Activated naive CD4-positive, alpha-beta T cell treated with Interleukin-2 at 50 U/mL for 16 hours (primary cell): ENCODE results near the gene GSK3B.
"Not testable (repeated sequence)": the region's sequence is repeated elsewhere in the genome, so short reads cannot be mapped to it uniquely, and the experiment has no call there.

Experiments used
- DNase-seq: peaks from one replicate; pipeline ENCODE4 v3.0.0-alpha.2; 2020

GSK3B gene

DNA sequence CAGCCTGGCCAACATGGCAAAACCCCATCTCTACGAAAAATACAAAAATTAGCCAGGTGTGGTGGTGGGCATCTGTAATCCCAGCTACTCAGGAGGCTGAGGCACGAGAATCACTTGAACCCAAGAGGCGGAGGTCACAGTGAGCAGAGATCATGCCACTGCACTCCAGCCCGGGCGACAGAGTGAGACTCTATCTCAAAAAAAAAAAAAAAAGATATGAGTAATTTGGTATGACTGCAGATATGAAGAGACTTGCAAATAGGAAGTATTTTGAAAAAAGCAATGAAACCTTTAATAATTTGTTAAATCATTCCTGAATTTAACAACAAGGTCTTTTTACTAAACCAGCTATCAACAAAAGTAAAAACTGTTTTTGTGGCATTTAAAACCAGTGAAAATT, 42.7 kb downstream of the GSK3B start:
- DNase-seq: not testable (repeated sequence)

DNA sequence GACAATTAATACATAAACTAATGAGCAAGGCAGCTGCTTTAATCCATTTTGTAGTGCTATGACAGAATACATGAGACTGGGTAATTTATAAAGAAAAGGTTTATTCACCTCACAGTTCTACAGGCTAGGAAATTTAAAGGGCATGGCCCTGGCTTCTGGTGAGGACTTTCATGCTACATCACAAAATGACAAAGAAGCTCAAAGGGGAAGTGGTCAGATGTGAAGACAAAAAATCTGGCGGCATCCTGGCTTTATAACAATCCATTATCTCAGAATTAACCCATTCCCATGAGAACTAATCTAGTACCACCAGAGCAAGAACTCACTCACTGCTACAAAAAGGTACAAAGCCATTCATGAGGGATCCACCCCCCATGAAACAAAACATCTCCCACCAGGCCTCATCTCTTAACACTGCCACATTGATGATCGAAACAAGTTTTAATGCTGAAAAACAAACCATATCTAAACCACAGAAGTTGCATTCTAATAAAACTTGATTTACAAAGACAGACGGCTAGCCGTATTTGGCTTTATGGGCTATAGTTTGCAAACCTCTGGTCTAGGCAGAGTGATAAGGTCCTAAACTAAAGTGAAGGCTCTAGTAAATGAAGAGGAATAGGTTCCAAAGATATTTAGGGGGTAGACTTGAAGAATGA, 44.2 kb downstream of the GSK3B start:
- DNase-seq: no peak

DNA sequence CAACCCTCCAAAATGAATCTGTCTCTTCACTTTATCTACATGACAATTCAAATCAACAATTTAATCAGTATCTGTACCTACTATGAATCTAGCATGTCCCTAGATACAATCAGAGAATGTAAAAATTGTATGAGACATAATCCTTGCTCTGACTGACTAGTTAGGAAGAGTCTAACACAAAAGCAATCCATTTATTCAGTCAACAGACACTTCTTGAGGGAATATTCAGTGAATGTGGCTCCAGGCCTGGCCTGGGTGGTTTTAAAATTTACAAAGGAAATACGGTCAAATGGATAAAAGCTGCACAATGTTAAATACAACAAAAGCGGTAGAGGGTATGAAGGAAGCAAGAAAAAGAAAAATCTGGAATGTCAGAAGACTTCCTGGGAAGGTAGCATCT, 45.2 kb downstream of the GSK3B start:
- DNase-seq: no peak

- DNase-seq: no peak
These were observed 45.7 kb downstream of the GSK3B start for GRCh38 chr3:120048355-120049041.

GRCh38 chr3:120047686-120048085, 46.6 kb downstream of the GSK3B start:
- no peak for DNase-seq

- DNase-seq: no peak
These were observed 53.4 kb downstream of the GSK3B start for GRCh38 chr3:120040813-120041377.

GRCh38 chr3:120039642-120040610, 54.3 kb downstream of the GSK3B start:
- DNase-seq: no peak

DNA sequence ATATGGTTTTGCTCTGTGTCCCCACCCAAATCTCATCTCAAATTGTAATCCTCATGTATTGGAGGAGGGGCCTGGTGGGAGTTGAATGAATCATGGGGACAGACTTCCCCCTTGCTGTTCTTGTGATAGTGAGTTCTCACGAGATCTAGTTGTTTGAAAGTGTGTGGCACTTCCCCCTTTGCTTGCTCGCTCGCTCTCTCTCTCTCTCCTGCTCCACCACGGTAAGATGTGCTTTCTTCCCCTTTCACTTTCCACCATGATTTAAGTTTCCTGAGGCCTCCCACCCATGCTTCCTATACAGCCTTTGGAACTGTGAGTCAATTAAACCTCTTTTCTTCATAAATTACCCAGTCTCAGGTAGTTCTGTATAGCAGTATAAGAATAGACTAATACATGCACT, 60.7 kb downstream of the GSK3B start:
- DNase-seq: no peak

GRCh38 chr3:120031561-120031960, 62.7 kb downstream of the GSK3B start:
- DNase-seq: no peak

GRCh38 chr3:120029749-120030148, 64.5 kb downstream of the GSK3B start:
- no peak for DNase-seq

DNA sequence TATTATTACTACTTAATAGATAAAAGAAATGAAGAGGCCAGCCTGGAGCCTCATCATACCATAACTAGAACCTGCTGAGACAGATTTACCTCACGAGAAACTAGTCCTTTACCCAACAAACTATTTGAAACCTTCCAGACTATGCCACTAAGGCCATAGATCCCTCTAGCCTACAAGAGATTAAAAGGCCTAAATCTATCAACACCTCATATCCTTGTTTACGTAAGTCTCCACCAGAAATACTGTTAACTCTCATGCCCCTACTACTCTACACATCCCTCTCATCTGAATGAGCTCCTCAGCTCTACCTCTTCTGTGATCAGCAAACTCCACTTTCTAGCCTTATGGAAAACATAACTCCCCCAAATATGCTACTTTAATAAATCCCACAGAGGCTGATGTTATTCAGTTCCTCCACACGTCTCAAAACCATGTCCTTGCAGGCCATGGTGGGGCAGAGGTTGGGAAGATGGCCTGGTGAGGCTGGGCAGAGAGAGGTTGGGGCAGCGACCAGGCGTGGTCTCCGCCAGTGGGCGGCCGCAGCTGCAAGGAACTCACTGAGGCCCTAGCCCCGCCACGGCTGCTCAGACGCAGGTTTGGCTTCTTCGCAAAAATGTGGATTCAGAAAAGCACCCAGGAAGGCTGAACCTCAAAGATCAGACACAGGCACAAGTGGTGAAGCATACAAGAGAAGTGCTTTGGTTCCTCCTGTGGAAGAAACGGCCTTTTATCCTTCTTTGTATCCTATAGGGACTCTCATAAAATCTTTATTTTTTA, 65.8 kb downstream of the GSK3B start:
- DNase-seq: no peak

DNA sequence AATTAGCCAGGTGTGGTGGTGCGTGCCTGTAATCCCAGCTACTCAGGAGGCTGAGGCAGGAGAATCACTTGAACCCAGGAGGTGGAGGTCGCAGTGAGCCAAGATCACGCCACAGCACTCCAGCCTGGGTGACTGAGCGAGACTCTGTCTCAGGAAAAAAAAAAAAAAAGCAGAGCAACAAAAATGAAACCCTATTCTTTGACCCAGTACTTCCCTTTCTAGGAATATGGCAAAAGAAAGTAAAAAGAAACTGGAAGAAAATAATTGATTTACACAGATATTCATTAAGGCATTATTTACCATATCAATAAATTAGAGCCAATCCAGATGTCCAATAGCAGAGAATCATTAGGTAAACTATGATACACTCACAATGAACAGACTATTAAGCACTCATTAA, 67.0 kb downstream of the GSK3B start:
- no peak for DNase-seq

- no peak for DNase-seq
These were observed 68.7 kb downstream of the GSK3B start for GRCh38 chr3:120025520-120025919.

GRCh38 chr3:120024103-120024502, 70.1 kb downstream of the GSK3B start:
- no peak for DNase-seq

GRCh38 chr3:120022729-120023128, 71.5 kb downstream of the GSK3B start:
- DNase-seq: no peak

DNA sequence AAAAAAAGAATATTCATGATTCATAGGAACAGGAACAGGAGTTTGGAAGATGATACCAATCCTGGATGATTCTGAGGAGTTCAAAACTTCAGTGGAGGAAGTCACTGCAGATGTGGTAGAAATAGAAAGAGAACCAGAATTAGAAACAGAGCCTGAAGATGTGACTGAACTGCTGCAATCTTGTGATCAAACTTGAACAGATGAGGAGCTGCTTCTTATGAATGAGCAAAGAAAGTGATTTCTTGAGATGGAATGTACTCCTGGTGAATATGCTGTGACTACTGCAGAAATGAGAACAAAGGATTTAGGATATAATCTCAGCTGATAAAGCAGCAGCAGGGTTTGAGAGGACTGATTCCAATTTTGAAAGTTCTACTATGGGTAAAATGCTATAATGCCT, 72.7 kb downstream of the GSK3B start:
- DNase-seq: no peak

DNA sequence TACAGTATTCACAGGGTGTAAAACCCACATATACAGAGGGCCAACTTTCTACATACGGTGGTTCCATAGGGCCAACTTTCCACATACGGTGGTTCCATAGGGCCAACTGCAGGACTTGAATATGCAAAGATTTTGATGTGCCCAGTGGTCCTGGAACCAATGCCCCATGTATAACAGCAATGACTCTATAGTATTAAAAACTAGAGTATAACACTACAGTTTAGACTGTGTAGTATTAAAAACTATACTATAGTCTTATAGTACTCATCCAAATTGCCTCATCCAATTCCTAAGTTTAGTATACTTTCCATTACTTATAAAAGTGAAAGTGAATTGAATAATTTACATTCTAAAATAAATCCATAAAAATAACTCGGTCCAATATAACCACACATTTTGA, 75.9 kb downstream of the GSK3B start:
- no peak for DNase-seq

GRCh38 chr3:120017692-120018091, 76.6 kb downstream of the GSK3B start:
- no peak for DNase-seq

GRCh38 chr3:120013481-120013880, 80.8 kb downstream of the GSK3B start:
- no peak for DNase-seq

DNA sequence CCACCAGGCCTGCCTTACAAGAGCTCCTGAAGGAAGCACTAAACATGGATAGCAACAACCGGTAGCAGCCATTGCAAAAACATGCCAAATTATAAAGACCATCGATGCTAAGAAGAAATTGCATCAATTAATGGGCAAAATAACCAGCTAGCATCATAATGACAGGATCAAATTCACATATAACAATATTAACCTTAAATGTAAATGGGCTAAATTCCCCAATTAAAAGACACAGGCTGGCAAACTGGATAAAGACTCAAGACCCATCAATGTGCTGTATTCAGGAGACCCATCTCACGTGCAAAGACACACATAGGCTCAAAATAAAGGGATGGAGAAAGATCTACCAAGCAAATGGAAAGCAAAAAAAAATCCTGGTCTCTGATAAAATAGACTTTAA, 88.5 kb downstream of the GSK3B start:
- DNase-seq: not testable (repeated sequence)

DNA sequence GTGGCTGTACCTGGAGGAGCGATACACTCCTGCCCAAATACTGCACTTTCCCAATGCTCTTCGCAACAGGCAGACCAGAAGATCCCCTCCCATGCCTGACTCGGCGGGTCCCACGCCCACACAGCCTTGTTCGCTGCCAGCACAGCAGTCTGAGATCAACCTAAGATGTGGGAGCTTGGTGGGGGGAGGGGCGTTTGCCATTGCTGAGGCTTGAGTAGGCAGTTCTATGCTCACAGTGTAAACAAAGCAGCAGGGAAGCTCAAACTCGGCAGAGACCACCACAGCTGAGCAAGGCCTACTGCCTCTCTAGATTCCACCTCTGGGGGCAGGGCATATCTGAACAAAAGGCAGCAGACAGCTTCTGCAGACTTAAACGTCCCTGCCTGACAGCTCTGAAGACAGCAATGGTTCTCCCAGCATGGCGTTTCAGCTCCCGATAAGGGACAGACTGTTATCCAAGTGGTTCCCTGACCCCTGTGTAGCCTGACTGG, 90.2 kb downstream of the GSK3B start:
- not testable (repeated sequence) for DNase-seq

GRCh38 chr3:119998166-119998565, 96.1 kb downstream of the GSK3B start:
- no peak for DNase-seq
